Right atrium auricular region (tissue), 2 donors: ENCODE measurements around the gene ZNF335. TPM values are rescaled to one million over a fixed set of nuclear protein-coding genes. Genes with fewer than 3 reads are reported as not detected.

Experiments
- DNase-seq: peaks from one replicate; pipeline ENCODE4 v3.0.0-alpha.2; 2019; ENCODE audit warnings: low spot score
- H3K27ac ChIP-seq, 2 donors: fragments of 200-600 bp; sonication (generic); 1 replicate in 1 of 2; 2 replicates in 1 of 2; pipeline ENCODE4 v1.5.1; 2016 to 2019
- H3K27me3 ChIP-seq, 2 donors: fragments of 200-600 bp; sonication (generic); one replicate each; pipeline versions ENCODE4 v1.5.1 to v1.6.0; 2017 to 2019
- H3K36me3 ChIP-seq: fragments of 200-600 bp; sonication (generic); one replicate; pipeline ENCODE4 v1.5.1; 2016
- H3K4me1 ChIP-seq, 2 donors: fragments of 200-600 bp; sonication (generic); one replicate each; pipeline versions ENCODE4 v1.5.1 to v1.6.0; 2017 to 2019
- H3K4me3 ChIP-seq, 2 donors: fragments of 200-600 bp; sonication (generic); 1 replicate in 1 of 2; 2 replicates in 1 of 2; pipeline ENCODE4 v1.5.1; 2017 to 2019; ENCODE audit warnings: mild to moderate bottlenecking in 1 of 2, moderate library complexity in 1 of 2
- H3K9me3 ChIP-seq, 2 donors: fragments of 200-600 bp; sonication (generic); one replicate each; pipeline ENCODE4 v1.5.1; 2019
- total RNA-seq, 2 donors: library from RNA; depleted of rRNA; stranded (reverse); fragments of >200 nt; gene quantifications; one replicate each; pipeline ENCODE4 v1.1.0, GENCODE V29; 2016
- TF ChIP-seq, protein P1 (sequence below), 2 donors: fragments of 200-600 bp; sonication (generic); IDR thresholded peaks; one replicate each; pipeline ENCODE4 v1.5.1; 2019; ENCODE audit warnings: antibody characterized with exemption in 2 of 2

Gene ZNF335
- total RNA-seq, 2 donors from 2014 or later, result 6.6 to 12.1 TPM

DNA sequence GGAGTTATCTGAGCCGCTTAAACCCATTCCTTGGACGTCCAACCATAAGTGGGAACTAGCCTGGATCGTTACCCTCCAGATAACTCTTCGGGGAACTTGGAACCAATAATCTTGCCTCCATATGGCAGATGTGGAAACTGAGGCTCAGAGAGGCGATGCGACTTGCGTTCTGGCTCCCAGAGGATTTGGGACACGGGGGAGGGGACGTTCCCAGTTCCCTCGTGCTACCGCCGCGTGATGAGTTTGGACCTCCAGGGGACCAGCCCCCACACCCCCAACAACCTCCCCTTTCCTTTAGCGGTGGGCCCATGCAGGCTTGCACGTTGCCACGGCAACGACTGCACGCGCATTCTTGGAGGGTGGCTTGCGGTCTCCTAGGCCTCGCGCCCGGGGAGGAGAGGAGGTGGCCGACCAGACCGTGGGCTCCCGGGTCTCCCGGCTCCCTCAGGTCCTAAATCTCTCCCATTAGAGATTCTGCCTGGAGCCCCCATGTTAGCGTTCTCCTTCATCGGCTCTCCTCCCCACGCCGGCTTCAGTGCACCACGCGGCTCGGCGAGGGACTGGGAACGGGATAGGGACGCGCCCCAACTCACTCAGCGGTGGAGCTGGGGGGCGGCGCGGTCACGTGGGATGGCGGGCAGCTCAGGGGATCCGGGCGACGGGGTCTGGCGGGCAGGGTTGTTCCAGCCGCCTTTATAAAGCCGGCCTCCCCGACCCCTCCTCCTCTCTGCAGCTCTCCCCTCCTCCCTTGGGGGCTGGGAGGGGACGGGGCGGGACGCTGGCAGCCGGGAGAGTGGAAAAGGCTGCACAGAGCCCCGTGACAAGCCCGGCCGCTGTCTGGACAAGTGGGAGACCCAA is 60.3 kb downstream of the ZNF335 start, which contains the start of gene PLTP:
PLTP (minus strand) TSS at position 670 of the 858 bp plus-strand sequence. CDS start 703 bp downstream, outside the sequence.
- Histone ChIP-seq H3K36me3 (no peaks in the 10 kb centered on the region), H3K27ac (peak within 1 kb of the TSS; percentile 82 to 88), H3K4me3 (peak within 1 kb of the TSS; percentile 42 to 58), H3K9me3 (no peaks in the 10 kb centered on the region), H3K27me3 (no peaks in the 10 kb centered on the region), H3K4me1 (peaks cover 0 to 31% of the 10 kb centered on the region in 2 donors)
- TF ChIP-seq, protein P1, sequence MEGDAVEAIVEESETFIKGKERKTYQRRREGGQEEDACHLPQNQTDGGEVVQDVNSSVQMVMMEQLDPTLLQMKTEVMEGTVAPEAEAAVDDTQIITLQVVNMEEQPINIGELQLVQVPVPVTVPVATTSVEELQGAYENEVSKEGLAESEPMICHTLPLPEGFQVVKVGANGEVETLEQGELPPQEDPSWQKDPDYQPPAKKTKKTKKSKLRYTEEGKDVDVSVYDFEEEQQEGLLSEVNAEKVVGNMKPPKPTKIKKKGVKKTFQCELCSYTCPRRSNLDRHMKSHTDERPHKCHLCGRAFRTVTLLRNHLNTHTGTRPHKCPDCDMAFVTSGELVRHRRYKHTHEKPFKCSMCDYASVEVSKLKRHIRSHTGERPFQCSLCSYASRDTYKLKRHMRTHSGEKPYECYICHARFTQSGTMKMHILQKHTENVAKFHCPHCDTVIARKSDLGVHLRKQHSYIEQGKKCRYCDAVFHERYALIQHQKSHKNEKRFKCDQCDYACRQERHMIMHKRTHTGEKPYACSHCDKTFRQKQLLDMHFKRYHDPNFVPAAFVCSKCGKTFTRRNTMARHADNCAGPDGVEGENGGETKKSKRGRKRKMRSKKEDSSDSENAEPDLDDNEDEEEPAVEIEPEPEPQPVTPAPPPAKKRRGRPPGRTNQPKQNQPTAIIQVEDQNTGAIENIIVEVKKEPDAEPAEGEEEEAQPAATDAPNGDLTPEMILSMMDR (IDR thresholded peaks at IDR 0.05), result no peak
- peak; percentile 85 for DNase-seq

DNA sequence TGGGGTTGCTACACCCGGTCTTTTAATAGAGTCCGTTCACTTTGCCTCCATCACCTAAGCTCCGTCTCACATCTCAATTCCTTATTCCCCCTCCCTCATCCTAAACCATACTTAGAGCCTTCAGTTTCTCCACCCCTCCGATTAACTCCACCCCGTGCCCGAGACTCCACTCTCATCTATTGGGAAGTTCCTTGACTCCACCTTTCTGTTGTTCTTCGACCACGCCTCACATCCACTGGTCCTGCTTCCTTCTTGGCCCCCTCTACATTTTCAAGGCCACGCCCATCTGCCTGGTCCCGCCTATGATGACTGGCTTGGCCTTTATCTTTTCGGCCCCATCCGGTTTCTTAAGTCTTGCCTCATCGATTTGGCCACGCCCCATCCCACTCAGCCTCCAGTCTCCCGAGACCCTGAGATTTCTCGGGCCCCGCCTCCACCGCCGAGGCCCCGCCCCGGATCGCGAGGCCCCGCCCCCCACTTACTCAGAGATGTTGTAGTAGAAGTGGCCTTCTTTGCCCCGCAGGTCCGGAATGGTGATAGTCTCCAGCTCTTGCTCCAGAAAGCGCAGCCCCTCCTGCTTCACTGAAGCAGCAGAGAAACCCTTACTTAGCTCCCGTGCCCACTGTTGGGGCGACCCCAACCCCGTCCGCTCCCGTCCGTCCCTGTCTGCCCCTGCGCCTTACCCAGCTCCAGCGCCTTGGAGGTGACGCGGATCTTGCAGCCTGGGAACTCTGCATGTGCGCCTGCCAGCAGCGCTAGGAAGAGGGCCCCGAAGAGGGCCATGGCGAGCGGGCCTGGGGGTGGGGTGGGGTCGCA is 61.1 kb downstream of the ZNF335 start:
- peaks cover 4% of the 10 kb centered on the region for H3K36me3 ChIP-seq
- H3K27me3 ChIP-seq, result no peaks in the 10 kb centered on the region
- peak overlapping the region; percentile 42 to 58 for H3K4me3 ChIP-seq
- H3K9me3 ChIP-seq, result no peaks in the 10 kb centered on the region
- H3K4me1 ChIP-seq, result peaks cover 0 to 31% of the 10 kb centered on the region in 2 donors
- peak; percentile 100 for DNase-seq
- TF ChIP-seq, protein P1 (IDR thresholded peaks at IDR 0.05), result no peak
- peak overlapping the region; percentile 82 to 88 for H3K27ac ChIP-seq

- Histone ChIP-seq H3K9me3 (no peaks in the 10 kb centered on the region), H3K27ac (peak overlapping the region; percentile 17 to 82), H3K27me3 (no peaks in the 10 kb centered on the region), H3K4me1 (peaks cover 0 to 31% of the 10 kb centered on the region in 2 donors), H3K4me3 (peak overlapping the region; percentile 42 to 58), H3K36me3 (peaks cover 6% of the 10 kb centered on the region)
- TF ChIP-seq, protein P1 (IDR thresholded peaks at IDR 0.05), result no peak
- DNase-seq, result no peak
Observed at GRCh38 chr20:45909817-45910669, 62.0 kb downstream of the ZNF335 start.

DNA sequence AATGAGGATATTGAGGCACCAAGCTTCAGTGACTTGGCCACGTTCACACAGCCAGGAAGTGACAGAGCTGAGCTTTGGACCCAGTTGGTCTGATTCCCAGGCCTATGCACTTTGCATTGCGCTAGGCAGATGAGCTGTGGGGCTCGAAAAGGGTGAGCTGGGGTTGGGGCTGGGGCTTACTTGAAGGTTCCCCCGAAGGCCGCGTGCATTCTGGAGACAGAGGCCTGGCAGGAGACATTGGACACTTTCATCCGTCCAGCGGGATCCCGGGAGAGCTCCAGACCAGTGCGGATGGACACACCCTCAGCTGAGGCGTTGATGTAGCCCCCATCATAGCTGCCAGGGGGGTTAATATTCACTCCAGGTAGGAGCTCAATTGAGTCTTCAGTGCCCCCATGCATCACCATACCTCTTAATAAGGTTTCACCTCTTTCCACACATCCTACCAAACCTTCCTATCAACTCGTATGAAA is 62.6 kb downstream of the ZNF335 start:
- no peaks in the 10 kb centered on the region for H3K27me3 ChIP-seq
- no peaks in the 10 kb centered on the region for H3K9me3 ChIP-seq
- DNase-seq, result no peak
- H3K27ac ChIP-seq, result no peak overlapping the region
- H3K4me3 ChIP-seq, result no peak overlapping the region
- peaks cover 6% of the 10 kb centered on the region for H3K36me3 ChIP-seq
- peaks cover 0 to 31% of the 10 kb centered on the region in 2 donors for H3K4me1 ChIP-seq
- TF ChIP-seq, protein P1 (IDR thresholded peaks at IDR 0.05), result no peak

DNA sequence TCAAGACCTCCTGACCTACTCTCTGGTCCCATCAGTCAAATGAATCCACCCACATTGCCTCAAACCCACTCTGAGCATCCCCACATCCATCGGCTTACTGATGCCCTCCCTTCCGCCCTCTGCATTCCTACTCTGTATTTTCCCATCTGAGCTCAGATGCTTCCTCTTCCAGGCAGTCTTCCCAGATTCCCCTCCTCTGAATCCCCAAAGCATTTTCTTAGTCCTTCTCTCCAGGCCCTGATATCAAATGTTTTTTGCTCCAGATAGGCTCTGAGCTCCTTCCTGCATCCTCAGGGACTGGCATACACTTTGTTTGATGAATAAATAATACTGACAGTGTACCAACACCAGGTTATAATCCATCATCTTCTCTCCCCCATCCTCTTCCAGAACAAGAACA is 63.9 kb downstream of the ZNF335 start:
- Histone ChIP-seq H3K36me3 (peaks cover 12% of the 10 kb centered on the region), H3K4me1 (peaks cover 0 to 31% of the 10 kb centered on the region in 2 donors), H3K9me3 (no peaks in the 10 kb centered on the region), H3K4me3 (no peak overlapping the region), H3K27me3 (no peaks in the 10 kb centered on the region), H3K27ac (no peak overlapping the region)
- TF ChIP-seq, protein P1 (IDR thresholded peaks at IDR 0.05), result no peak
- no peak for DNase-seq
